ENCODE results near the gene ATXN7L1.
"Not testable (repeated sequence)": the region's sequence is repeated elsewhere in the genome, so short reads cannot be mapped to it uniquely, and the experiment has no call there.

ATXN7L1 gene

DNA sequence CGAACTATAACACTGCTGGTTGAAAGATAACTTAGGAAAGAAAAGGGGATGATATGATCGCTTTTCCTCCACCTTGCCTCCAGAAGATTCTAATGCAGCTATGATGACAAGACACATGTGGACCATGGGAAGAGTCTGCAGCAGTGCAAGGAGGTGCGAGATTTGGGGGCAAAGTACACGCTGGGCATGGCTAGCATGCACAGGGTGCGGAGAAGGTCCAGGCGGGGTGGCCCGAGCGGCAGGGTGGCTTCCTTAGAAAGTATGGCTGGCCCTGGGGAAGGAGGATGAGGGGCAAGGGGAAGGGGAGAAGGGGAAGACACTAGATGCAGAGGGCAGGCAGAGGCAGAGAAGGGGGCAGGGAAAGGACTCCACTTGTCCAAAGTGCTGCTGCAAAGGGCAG lies 15.6 kb downstream of the ATXN7L1 start:
- no peak for DNase-seq (ENCODE audit: low spot score)

DNA sequence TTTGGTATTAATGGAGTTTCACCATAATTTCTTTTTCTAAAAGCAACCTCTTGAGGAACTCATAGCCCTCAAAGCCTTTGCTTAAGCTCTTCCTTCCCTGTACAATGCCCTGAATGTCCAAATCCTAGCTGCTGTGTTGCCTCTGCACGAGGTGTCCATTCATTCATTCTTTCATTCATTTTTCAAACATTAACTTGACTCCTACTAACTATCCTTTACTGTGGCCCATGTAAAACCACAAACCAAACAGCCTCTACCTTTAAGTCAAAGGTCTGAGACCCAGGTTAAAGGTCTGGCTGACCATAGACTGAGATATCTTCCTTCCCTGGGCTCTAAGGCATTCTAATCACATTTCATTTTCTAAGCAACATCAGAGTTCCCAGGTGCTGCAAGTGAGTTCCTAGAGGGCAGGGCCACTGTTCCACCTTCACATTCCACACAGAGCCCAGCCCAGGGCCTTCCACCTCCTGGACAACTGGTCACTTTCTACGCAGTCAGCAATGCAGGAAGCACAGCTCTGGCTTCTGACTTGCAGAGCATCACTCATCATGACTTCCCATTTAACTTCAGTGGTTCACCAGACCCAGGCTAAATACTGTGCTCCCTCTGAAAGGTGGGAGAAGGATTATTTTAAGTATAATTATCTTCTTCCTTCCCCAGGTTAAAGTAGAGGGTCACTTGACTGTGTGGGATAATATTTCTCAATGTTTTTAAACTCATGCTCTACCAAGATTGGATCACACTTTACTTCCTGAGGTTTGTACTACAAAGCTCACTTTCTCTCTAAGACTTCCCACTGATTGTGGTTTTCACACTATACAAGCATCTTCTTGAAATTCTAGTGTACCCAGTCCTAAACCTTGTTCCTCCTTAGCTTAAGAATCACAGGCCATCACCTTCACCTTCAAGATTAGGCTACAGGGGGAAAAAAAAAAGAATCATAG lies 19.1 kb downstream of the ATXN7L1 start:
- no peak for DNase-seq (ENCODE audit: low spot score)

DNA sequence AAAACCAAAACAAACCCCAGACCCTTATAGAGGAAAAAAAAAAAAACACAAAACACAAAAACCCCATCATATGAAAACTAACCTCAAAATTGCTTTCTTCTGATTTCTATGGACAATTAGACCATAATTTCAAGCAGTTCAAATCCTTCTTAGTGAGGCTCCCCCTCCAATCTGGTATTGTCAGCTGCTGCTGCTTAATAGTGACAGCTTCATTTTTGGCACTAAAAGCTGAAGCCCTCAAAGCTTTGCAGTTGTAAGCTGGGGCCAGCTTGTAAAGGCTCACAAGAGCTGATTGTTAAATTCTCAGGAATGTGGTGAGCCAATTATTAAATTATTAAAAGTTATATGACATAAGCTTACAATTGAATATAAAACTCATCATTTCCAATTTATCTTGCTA lies 21.9 kb downstream of the ATXN7L1 start:
- no peak for DNase-seq (ENCODE audit: low spot score)

DNA sequence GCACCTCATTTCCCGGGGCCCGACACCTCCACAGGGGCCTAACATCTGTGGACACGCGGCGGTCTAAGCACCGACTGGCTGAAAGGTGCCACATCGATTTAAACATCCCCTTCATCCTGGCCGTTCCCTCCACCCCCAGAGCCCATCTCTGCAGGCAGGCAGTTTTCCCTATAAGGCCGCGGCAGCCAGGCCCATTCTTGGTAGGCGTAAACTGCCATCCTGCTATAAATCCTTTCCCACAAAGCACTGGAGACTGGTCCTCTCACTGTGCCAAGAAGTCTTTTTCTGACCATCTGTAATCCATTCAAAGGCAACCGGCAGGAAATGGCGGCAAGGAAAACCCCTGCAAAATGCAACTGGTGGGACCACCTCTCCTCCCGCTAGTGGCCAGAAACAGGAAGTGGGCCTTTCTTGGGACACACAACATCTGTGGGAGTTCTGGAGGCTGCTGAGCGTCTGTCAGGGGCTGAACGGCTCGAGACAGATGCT lies 22.4 kb downstream of the ATXN7L1 start:
- DNase-seq (ENCODE audit: low spot score), result no peak

DNA sequence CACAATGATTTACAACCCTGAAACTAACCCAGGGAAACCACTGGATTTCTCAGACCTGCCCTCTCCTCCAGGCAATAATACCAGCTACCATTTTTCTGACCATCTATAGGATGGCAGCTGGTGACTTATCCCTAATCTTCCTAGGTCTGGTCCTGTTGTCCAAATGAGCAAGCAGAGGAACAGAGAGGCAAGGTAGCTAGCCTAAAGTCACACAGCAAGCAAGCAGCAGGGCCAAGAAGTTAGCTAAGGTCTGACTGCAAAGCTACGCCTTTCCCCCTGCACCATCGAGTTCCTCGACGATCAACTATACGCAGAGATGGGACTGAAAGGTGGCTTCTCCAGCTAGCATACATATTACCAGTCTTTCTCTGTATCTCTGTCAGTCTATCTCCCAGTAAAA lies 25.3 kb downstream of the ATXN7L1 start:
- no peak for DNase-seq (ENCODE audit: low spot score)

DNA sequence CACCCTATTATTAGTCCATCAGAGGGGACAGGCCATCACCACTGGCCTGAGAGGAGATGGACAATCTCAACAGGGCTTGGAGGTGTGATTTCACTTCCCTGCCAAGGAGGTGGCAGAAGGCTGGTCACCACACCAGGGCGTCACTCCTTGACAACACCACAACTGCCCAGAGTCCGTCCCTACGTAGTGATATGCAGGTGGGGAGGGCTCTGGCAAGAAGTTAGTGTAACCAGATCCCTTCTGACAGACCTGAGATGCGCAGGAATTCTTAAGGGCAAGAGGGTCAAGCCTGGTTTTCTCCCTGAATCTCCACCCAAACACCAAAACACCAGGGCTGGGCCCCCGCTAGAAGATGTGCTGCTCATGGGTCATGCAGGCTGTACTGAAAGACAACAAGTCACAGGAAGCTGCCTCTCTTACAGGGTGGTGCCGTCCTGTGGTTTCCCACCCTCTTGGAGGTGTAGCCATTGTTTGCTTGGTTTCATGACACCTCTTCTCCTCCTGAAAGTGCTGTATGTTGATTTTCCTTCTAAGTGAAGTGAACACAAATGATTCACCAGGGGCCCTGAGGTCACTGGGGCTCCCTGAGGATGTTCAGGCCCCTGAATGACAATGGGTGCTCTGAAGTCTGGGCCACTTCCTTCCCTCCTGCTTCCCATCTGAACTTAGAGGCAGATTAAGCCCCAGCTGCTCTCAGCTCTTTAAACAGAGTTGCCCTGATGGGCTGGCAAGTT lies 27.1 kb downstream of the ATXN7L1 start:
- peak; percentile 69 for DNase-seq (ENCODE audit: low spot score)

DNA sequence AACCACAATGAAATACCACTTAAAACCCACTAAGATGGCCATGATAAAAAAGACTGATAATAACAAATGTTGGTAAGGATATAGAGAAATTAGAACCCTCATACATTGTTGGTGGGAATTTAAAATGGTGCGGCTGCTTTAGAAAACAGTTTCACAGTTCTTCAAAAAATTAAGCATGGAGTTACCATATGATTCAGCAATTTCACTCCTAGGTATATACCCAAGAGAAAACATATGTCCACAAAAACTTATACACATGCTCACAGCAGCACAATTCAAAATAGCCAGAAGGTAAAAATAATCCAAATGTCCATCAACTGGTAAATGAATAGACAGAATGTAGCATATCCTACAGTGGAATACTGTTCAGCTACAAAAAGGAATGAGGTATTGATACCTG lies 30.0 kb downstream of the ATXN7L1 start:
- no peak for DNase-seq (ENCODE audit: low spot score)

DNA sequence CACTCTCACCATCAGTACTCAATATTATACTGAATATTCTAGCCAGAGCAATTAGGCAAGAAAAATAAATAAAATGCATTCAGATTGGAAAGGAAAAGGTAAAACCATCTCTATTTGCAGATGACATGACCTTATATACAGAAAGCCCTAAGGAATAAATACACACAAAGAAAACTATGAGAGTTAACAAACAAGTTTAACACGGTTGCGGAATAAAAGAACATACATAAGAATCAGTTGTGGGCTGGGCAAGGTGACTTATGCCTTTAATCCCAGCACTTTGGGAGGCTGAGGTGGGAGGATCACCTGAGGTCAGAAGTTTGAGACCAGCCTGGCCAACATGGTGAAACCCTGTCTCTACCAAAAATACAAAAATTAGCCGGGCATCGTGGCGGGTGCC lies 31.7 kb downstream of the ATXN7L1 start:
- not testable (repeated sequence) for DNase-seq (ENCODE audit: low spot score)

DNA sequence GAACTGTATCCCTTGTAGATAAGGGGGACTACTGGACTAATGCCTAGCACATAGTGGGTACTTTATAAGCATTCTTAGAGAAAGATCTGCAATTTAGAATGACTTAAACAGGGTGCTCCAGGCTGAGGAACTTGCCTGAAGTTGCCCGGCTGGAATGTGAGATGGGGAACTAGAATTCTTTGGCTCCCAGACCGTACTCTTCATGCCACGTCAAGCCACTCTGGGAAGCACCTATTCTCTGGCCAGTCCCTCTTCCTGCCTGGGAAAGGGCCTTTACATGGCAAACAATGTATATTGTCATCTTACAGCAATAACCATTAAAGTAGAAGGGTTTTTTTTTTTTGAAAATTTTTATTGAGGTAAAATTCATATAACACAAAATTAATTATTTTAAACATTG lies 34.5 kb downstream of the ATXN7L1 start:
- DNase-seq (ENCODE audit: low spot score), result no peak

DNA sequence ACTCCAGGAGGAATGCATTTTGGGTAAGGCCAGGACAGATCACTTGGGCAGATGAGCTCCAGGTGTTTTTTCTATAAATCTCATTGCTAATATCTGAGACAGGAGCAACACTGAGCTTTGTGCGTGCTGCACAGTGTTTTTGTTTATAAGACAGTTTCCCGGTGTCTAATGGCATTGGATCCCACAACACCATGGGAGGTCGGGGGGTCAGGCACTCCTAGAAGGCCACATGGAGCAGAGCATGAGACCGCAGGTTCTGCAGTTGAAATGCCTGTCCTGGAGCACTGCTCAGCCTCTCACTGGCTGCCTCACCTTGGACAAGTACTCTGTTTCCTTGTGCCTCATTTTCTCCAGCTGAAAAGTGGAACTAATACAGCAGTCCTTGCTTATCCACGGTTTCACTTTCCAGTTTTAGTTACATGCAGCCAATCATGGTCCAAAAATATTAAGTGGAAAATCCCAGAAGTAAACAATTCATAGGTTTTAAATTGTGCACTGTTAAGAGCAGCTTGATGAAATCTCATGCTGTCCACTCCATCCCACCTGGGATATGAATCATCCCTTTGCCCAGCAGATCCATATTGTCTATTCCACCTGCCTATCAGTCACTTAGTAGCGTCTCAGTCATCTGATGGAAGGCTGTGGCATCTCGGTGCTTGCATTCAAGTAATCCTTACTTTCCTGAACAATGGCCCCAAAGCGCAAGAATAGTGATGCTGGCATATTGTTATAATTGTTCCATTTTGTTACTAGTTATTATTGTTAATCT lies 35.2 kb downstream of the ATXN7L1 start:
- DNase-seq (ENCODE audit: low spot score), result no peak

DNA sequence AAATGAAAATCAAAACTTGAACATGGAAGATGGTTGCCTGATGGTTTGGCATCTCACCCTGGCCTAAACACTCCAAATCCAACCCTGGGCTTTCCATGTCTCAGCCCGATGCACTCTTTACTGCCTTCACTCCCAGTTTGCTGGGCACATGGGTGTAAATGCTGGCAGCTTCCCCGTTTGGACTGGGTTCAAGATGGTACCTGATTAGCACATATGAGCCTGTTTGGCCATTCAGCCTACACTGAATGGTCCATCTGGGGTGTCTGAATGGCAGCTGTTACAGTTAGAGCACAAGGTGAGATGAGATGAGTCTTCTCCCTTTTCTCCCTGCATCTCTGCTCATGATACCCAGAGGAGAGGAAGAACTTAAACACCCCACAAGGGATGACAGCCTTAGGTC lies 37.1 kb downstream of the ATXN7L1 start:
- no peak for DNase-seq (ENCODE audit: low spot score)

DNA sequence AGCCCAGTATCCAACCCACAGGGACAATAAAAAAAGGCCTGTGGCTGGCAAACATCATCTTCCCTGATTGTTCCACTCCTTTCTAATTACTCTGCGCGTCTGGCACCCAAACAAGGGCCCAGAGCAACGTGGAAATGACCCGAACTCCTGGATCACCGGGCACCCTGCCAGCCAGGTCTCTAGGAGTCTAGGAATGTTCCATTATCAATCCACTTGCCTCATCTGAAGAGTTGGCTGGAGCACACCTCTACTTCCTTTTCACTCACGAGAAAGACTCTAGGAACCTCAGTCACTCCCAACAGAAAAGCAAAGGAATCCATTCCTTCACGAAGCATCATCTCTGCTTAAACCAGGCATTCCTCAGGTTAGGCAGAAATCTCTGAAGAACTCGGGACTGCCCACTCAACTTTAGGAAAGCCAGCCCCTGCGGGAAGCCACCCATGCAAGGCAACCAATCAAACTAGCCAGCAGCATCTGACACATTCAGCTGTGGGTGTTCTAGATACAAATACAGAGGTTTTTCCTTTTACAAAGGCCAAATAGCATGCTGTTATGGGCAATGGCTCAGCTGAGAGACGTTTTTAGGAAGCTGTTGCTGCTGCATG lies 37.7 kb downstream of the ATXN7L1 start:
- DNase-seq (ENCODE audit: low spot score), result peak; percentile 41

DNA sequence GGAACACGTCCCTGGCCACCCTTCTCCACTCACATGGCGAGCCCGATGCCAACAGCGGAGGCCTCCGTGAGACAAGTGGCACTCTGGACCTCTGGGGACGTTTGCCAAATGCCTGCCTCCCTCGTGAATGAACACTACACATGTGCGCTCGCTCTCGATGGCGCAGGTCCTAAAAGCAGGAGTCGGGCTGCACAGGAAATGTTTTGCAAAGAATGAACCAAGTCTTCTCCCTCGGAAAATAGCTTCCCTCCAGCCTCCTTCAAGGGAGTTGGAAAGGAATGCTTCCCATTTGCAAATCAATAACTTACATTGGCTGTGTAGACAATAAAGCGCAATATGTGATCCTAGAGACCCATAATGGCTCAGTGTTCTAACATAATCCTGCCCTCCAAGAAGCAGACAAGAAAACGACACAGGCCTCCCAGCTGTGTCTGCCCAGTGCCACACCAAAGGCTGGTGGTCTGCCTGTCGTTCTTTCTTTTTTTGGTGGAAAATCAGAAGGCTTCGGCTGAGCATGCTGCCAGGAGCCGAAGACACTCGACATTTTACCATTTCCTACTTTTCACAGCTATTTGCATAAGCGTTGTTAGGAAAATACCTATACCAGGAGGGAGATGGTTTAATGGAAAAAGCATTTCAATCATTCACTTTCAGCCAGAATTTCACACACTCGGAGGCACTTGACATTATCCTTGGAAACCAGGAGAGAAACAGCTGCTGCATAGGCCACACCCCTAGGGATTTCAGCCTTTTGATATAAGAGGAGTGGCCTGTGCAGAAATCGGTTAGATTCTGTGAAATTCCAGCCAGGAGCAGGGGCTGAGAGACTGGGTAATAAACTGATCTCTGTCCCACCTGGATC lies 38.4 kb downstream of the ATXN7L1 start:
- DNase-seq (ENCODE audit: low spot score), result peak; percentile 47

DNA sequence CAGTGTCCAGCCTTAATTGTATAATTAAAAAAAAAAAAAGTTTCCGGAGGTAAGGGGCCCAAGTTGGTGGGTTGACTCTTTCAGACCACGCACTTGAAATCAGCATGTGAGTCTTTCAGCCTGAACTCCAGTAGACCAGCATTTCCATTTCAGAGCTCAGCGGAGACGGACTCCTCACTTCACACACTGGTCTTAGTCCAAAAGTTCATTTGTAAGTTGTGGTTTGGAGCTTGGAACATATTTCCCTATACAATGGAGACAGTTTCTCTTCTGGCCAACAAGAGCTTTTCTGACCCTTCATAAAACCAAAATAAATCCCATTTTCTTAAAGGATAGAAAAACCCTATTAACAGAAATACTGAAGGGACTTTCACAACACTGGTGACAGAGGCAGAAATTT lies 41.0 kb downstream of the ATXN7L1 start:
- no peak for DNase-seq (ENCODE audit: low spot score)

DNA sequence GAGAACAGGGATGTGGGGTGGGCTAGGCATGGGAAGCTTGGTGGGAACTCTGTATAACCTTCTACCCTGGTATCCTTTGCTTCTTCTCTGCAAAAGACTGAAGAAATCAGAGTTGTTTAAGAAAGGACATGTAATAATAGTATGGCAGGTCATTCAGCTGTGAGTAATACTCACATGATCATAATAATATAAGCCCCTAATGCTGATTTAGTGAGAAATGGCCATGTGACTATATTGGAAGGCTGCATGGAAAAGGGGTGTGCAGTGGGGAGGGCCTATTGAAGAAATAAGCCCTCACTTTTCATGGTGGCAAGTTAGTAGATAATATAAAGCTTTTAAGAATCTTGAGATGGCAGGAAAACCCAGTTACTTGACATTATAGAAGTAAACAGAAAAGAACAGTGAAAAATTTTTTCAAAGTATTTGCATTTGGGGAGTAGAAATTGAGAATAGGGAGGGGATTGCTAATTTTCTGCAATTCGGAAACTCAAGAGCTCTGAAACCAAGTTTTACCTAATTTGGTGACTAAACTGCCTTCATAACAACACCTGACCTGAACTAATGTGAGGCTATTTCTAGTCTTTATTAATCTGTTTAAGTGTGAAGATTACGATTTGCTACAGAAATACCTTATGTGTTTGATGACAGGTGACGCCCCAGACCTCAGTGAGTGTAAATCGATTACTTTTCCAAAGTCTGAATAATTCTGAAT lies 44.4 kb downstream of the ATXN7L1 start:
- DNase-seq (ENCODE audit: low spot score), result peak; percentile 48

DNA sequence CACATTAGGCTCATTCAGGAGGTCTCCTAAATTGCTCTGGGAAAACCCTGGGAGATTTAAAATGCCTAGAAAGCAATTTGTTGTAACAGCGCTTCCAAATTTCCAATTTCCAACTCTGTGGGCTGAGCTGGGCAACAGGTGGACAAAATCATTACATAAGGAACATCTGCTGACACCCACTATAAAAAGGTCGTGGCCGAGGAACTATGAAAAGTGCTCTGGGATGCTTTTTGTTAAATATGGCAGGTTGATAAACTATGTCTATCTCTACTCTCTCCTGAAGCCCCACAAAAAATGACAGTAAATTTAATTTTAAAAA lies 45.1 kb downstream of the ATXN7L1 start:
- no peak for DNase-seq (ENCODE audit: low spot score)

DNA sequence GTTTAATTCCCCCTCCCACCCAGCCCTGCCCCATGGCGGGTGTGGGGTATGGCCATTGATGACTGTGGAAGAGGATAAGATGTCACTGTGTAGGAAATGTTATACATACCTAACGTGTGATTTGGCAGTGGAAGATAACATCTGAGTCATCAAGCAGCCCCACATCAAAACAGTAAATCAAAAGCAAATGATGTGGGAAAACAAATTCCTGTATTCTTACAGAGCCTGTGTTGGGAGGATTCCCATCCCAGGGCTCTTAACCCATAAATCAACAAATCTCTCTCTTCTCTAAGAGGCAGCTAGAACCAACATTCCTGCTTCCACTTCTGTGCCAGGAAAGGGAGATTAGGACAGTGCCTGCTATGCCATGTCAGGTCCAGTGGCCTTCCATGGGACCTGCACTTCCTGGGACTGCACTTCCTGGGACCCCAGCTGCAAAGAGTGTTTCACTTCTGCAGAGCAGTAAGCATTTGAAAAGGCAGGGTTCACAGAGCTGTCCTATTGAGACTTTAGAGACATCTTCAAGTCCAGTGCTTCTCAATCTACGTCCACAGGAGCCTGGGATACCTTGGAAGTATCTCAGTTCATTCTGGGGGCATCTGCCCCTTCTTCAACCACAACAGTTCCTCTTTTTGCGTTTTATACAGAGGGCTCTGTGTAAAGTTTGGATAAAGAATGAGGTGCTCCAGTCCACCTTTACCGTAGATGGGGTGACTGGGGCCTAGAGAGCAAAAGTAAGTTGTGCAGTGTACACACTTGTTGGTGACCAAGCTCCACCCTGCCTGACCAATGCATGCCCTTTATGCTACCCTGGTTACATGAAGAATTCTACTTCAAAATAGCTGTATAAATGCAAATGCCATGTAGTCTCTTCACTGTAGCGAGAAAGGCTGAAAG lies 45.7 kb downstream of the ATXN7L1 start:
- peak; percentile 100 for DNase-seq (ENCODE audit: low spot score)

DNA sequence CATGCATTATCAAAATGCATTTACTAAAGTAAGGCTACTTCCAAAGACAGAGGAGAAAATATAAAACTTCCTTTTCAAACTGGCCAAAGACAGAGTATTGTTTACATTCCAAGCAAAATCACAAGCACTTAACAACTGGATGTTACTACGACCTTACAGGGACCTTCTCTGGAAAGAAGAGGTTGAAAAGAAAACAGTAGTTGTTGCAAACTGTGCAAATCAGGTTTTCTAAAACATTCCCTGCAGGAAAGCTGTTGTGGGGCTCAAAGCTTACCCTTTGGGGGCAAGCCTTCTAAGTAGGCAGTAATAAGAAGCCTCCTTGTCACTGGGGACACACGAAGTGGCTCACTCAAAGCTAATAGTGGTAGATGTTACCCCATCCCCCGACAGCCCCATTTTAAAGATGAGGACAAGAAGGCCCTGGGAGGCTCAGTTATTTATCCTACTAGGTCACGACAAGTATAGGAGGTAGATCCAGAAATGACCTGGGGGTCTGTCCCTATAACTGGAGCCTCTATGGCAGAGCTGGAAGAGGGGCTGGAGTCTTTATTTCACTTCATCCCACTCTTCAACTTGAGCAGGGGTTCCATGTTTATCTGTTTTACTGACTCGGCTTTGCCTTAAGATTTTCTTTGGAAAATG lies 46.6 kb downstream of the ATXN7L1 start:
- peak; percentile 54 for DNase-seq (ENCODE audit: low spot score)

DNA sequence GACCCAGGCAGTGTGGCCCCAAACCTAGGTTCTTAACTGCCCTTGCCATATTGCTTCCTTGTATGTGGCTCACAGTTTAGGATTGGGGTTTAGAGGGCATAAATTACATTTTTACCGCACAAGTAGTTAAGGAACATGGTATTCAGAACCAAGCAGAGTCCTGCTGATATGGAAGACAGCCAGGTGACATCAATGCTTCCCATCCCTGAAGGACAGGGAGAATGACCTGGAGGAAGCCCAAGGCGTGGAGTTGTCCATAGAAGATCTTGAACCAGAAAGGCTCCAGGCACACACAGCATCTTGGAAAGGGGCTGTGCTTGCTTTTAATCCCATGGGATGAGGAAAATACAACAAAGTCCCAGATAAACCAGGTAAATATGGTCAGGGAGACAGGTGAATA lies 48.3 kb downstream of the ATXN7L1 start:
- no peak for DNase-seq (ENCODE audit: low spot score)

All from SW480 (cell line).